Activated CD4-positive, alpha-beta memory T cell treated with anti-CD3 and anti-CD28 coated beads for 36 hours (primary cell): ENCODE data around the gene NCKAP5. TPM values are rescaled to one million over a fixed set of nuclear protein-coding genes. Genes with fewer than 3 reads are reported as not detected.
"Not testable (repeated sequence)": the region's sequence is repeated elsewhere in the genome, so short reads cannot be mapped to it uniquely, and the experiment has no call there.

Experiments used
- CTCF ChIA-PET: fragments of 350-600 bp; sonication (Branson Sonifier 250); formaldehyde crosslinking; loops from one replicate; lab custom pipeline; 2021; ENCODE audit warnings: antibody characterized with exemption, inconsistent platforms; lab: Charles Lee
- POLR2A ChIA-PET: fragments of 350-600 bp; sonication (Branson Sonifier 250); formaldehyde crosslinking; loops from one replicate; lab custom pipeline; 2021; ENCODE audit warnings: antibody characterized with exemption; lab: Charles Lee
- DNase-seq: peaks from one replicate; pipeline ENCODE4 v3.0.0-alpha.2; 2020
- H3K27ac Mint-ChIP-seq: one replicate; pipeline ENCODE4 v1.8.0; 2021; ENCODE audit warnings: mixed read lengths
- H3K27me3 Mint-ChIP-seq: one replicate; pipeline ENCODE4 v1.8.0; 2021; ENCODE audit warnings: mixed read lengths
- H3K36me3 Mint-ChIP-seq: one replicate; pipeline ENCODE4 v1.8.0; 2021; ENCODE audit warnings: mixed read lengths
- H3K4me1 Mint-ChIP-seq: one replicate; pipeline ENCODE4 v1.8.0; 2021; ENCODE audit warnings: low read depth, mixed read lengths
- H3K4me3 Mint-ChIP-seq: one replicate; pipeline ENCODE4 v1.8.0; 2021; ENCODE audit warnings: mild to moderate bottlenecking, mixed read lengths
- H3K9me3 Mint-ChIP-seq: one replicate; pipeline ENCODE4 v1.8.0; 2021; ENCODE audit warnings: mixed read lengths
- intact Hi-C: fragments of 100-400 bp; cut with micrococcal nuclease; formaldehyde crosslinking; loops from one replicate; pipeline ENCODE4 v1.15.1; 2023
- total RNA-seq, 2 experiments: library from RNA; stranded (reverse); gene quantifications; one replicate each; pipeline ENCODE4 v1.2.3, GENCODE V29; 2021

NCKAP5 gene
- total RNA-seq, 2 experiments from 2014 or later = not detected

DNA sequence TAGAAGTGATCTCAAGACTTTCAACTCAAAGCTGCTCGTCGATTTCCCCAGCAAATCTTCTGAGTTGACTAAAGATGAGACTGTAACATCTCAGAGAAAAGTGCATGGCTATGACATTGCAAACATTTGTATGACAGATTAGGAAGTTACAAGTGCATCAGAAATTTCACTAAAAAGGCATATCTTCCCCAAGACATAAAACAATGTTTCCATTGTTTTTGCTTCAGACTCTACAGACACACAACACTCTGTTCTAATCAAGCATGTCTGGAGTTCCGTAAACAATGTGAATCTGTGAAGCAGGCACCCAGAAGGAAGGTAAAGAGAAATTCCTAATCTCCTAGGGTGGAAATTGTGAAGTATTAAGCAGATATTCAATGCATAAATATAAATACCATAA is 753.6 kb downstream of the NCKAP5 start:
- ChIA-PET CTCF (no interaction called here), POLR2A (no interaction called here)
- no peaks in the 10 kb centered on the region for H3K27me3 Mint-ChIP-seq
- no peaks in the 10 kb centered on the region for H3K4me1 Mint-ChIP-seq
- intact Hi-C loops = no loop called here
- no peak for DNase-seq
- no peak overlapping the region for H3K27ac Mint-ChIP-seq
- H3K36me3 Mint-ChIP-seq = no peaks in the 10 kb centered on the region
- H3K4me3 Mint-ChIP-seq = no peak overlapping the region
- H3K9me3 Mint-ChIP-seq = peaks cover 1% of the 10 kb centered on the region

GRCh38 chr2:132813422-132813821 is 754.8 kb downstream of the NCKAP5 start:
- Mint-ChIP-seq H3K4me1 (no peaks in the 10 kb centered on the region), H3K27me3 (no peaks in the 10 kb centered on the region), H3K36me3 (no peaks in the 10 kb centered on the region), H3K9me3 (peaks cover 10% of the 10 kb centered on the region), H3K27ac (no peak overlapping the region), H3K4me3 (no peak overlapping the region)
- intact Hi-C loops = no loop called here
- CTCF ChIA-PET = no interaction called here
- POLR2A ChIA-PET = no interaction called here
- no peak for DNase-seq

DNA sequence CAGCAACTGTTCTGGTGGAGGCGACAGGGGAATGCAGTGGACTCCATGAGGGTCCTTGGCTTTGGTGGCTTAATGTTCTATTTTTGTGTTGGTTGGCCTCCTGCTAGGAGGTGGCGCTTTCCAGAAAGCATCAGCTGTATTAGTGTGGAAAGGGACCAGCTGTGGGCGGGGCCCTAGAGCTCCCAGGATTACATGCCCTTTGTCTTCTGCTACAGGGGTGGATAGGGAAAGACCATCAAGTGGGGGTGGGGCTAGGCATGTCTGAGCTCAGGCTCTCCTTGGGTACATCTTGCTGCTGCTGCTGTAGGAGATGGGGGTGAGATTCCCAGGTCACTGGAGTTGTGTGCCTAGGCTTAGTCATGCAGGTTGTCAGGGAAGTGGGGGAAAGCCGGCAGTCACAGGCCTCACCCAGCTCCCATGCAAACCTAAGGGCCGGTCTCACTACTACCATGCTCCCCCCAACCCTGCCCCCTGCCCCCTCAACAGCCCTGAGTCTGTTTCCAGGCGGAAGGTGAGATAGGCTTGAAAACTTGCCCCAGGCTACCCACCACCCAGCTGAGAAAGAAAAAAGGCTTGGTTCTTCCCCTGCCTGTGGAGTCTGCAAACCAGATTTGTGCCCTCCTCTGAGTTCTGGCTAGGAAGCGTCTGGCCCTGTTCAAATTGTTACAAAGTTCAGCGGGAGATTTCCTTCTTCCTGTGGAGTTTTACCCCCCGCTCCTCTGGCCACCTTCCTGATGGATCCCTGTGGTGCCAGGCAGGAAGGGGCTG is 756.9 kb downstream of the NCKAP5 start:
- H3K27ac Mint-ChIP-seq = no peak overlapping the region
- no peaks in the 10 kb centered on the region for H3K4me1 Mint-ChIP-seq
- DNase-seq = no peak
- CTCF ChIA-PET = no interaction called here
- H3K27me3 Mint-ChIP-seq = no peaks in the 10 kb centered on the region
- H3K36me3 Mint-ChIP-seq = no peaks in the 10 kb centered on the region
- POLR2A ChIA-PET = no interaction called here
- H3K4me3 Mint-ChIP-seq = no peak overlapping the region
- intact Hi-C loops = no loop called here
- peaks cover 25% of the 10 kb centered on the region for H3K9me3 Mint-ChIP-seq

GRCh38 chr2:132809962-132810361 is 758.3 kb downstream of the NCKAP5 start:
- H3K4me1 Mint-ChIP-seq, H3K4me3 Mint-ChIP-seq, H3K27me3 Mint-ChIP-seq, DNase-seq, POLR2A ChIA-PET, H3K27ac Mint-ChIP-seq, H3K36me3 Mint-ChIP-seq, CTCF ChIA-PET, intact Hi-C loops: not testable (repeated sequence)
- peaks cover 31% of the 10 kb centered on the region for H3K9me3 Mint-ChIP-seq

- H3K4me1 Mint-ChIP-seq = no peaks in the 10 kb centered on the region
- no peak overlapping the region for H3K4me3 Mint-ChIP-seq
- H3K36me3 Mint-ChIP-seq = no peaks in the 10 kb centered on the region
- H3K9me3 Mint-ChIP-seq = peaks cover 24% of the 10 kb centered on the region
- CTCF ChIA-PET = no interaction called here
- POLR2A ChIA-PET = no interaction called here
- DNase-seq = no peak
- H3K27ac Mint-ChIP-seq = no peak overlapping the region
- intact Hi-C loops = no loop called here
- H3K27me3 Mint-ChIP-seq = no peaks in the 10 kb centered on the region
Measured at GRCh38 chr2:132804051-132804450, 764.2 kb downstream of the NCKAP5 start.

DNA sequence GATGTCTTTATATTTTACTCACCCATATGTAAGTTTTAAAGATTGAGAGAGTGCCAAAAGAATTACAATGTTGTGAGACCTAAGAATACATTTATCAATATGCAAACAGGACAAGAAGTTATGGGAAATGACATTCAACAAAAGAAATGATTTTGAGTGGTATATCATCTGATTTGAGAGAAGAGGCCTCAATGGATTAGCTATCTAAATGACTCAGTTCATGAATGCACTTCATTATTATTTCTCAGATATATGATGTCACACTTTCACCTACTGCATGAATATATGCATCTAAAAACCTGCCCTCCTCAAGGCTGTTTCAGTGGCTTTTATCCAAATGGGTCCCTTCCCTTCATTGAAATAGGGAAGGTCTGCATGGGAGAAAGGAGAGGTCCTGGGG is 769.9 kb downstream of the NCKAP5 start:
- intact Hi-C loops = no loop called here
- POLR2A ChIA-PET = no interaction called here
- Mint-ChIP-seq H3K4me3 (no peak overlapping the region), H3K4me1 (no peaks in the 10 kb centered on the region), H3K9me3 (no peaks in the 10 kb centered on the region), H3K27ac (no peak overlapping the region), H3K36me3 (no peaks in the 10 kb centered on the region), H3K27me3 (no peaks in the 10 kb centered on the region)
- CTCF ChIA-PET = no interaction called here
- no peak for DNase-seq

- Mint-ChIP-seq H3K4me3 (no peak overlapping the region), H3K36me3 (no peaks in the 10 kb centered on the region), H3K9me3 (no peaks in the 10 kb centered on the region), H3K27ac (no peak overlapping the region), H3K27me3 (no peaks in the 10 kb centered on the region), H3K4me1 (no peaks in the 10 kb centered on the region)
- CTCF ChIA-PET = no interaction called here
- intact Hi-C loops = no loop called here
- POLR2A ChIA-PET = no interaction called here
- no peak for DNase-seq
Measured at GRCh38 chr2:132797556-132797955, 770.7 kb downstream of the NCKAP5 start.

GRCh38 chr2:132797071-132797470 is 771.2 kb downstream of the NCKAP5 start:
- intact Hi-C loops = no loop called here
- POLR2A ChIA-PET = no interaction called here
- Mint-ChIP-seq H3K9me3 (no peaks in the 10 kb centered on the region), H3K36me3 (no peaks in the 10 kb centered on the region), H3K4me3 (no peak overlapping the region), H3K27ac (no peak overlapping the region), H3K27me3 (no peaks in the 10 kb centered on the region), H3K4me1 (no peaks in the 10 kb centered on the region)
- DNase-seq = no peak
- CTCF ChIA-PET = no interaction called here

DNA sequence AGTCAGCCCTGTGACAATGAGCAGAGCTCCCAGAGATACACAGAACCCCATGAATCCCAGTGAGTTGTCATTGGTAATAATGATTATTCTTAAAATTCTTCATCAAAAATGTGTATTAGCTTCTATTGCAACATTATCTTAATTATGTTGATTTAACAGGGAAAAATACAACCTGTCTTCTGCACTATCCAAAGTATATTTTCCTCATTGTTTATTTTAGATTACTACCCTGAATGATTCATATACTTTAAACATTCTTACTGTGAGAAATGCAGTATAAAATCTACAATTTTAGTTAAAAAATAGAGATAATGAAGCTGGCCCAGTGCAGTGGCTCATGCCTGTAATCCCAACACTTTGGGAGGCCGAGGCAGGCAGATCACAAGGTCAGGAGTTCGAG is 773.0 kb downstream of the NCKAP5 start:
- H3K4me1 Mint-ChIP-seq = no peaks in the 10 kb centered on the region
- intact Hi-C loops = no loop called here
- no peaks in the 10 kb centered on the region for H3K27me3 Mint-ChIP-seq
- CTCF ChIA-PET = no interaction called here
- no peak overlapping the region for H3K4me3 Mint-ChIP-seq
- no peaks in the 10 kb centered on the region for H3K9me3 Mint-ChIP-seq
- no peak for DNase-seq
- POLR2A ChIA-PET = no interaction called here
- H3K27ac Mint-ChIP-seq = no peak overlapping the region
- no peaks in the 10 kb centered on the region for H3K36me3 Mint-ChIP-seq

GRCh38 chr2:132793532-132793931 is 774.7 kb downstream of the NCKAP5 start:
- Mint-ChIP-seq H3K4me3 (no peak overlapping the region), H3K27me3 (no peaks in the 10 kb centered on the region), H3K9me3 (no peaks in the 10 kb centered on the region), H3K27ac (no peak overlapping the region), H3K4me1 (no peaks in the 10 kb centered on the region), H3K36me3 (no peaks in the 10 kb centered on the region)
- POLR2A ChIA-PET = no interaction called here
- CTCF ChIA-PET = no interaction called here
- intact Hi-C loops = no loop called here
- DNase-seq = no peak

DNA sequence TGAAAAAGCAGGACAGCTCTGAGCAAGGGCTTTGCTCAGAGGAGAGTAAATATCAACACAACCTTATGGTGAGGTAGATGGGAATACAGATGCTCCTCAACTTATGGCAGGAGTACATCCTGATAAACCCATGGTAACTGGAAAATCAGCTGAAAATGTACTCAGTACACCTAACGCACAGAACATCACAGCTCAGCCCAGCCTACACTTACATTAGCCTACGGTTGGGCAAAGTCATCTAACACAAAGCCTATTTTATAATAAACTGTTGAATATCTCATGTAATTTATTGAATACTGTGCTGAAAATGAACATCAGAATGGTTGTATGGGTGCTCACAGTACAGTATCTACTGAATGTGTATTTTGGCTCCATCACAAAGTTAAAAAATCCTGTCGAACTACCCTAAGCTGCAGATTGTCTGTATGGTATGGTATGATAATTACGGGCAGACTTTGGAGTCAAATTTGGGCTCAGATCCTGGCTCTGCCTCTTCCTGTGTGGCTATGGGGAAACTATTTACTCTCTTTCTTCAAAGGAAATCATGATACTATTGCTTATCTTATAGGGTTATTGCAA is 778.0 kb downstream of the NCKAP5 start:
- DNase-seq = no peak
- ChIA-PET POLR2A (no interaction called here), CTCF (no interaction called here)
- Mint-ChIP-seq H3K36me3 (no peaks in the 10 kb centered on the region), H3K27ac (no peak overlapping the region), H3K27me3 (no peaks in the 10 kb centered on the region), H3K4me3 (no peak overlapping the region), H3K4me1 (no peaks in the 10 kb centered on the region), H3K9me3 (no peaks in the 10 kb centered on the region)
- intact Hi-C loops = no loop called here

- H3K36me3 Mint-ChIP-seq = no peaks in the 10 kb centered on the region
- POLR2A ChIA-PET = no interaction called here
Measured at GRCh38 chr2:132789066-132789465, 779.2 kb downstream of the NCKAP5 start.

GRCh38 chr2:132788310-132788838 is 779.9 kb downstream of the NCKAP5 start:
- CTCF ChIA-PET = no interaction called here
- Mint-ChIP-seq H3K4me3 (no peak overlapping the region), H3K27me3 (no peaks in the 10 kb centered on the region), H3K4me1 (no peaks in the 10 kb centered on the region), H3K9me3 (no peaks in the 10 kb centered on the region), H3K36me3 (no peaks in the 10 kb centered on the region), H3K27ac (no peak overlapping the region)
- POLR2A ChIA-PET = no interaction called here
- intact Hi-C loops = no loop called here
- DNase-seq = no peak

More at GRCh38 chr2:132789066-132789465, 779.2 kb downstream of the NCKAP5 start:
- DNase-seq = no peak
- Mint-ChIP-seq H3K4me1 (no peaks in the 10 kb centered on the region), H3K27ac (no peak overlapping the region), H3K9me3 (no peaks in the 10 kb centered on the region), H3K4me3 (no peak overlapping the region), H3K27me3 (no peaks in the 10 kb centered on the region)
- CTCF ChIA-PET = interaction anchor here (0.5 kb wide), 1 partner anchor 10 kb away, joined by 3 read pairs; no protein-coding TSS in a partner anchor
- intact Hi-C loops = no loop called here
